Psoas muscle (tissue), 8 donors: ENCODE data around the gene DAP. TPM values are rescaled to one million over a fixed set of nuclear protein-coding genes. Genes with fewer than 3 reads are reported as not detected.

Source experiments
- ATAC-seq, 4 donors: fragments of 200-7000 bp; cut with Tn5 transposase; one replicate each; pipeline ENCODE4 v1.9.1; 2020; ENCODE audit warnings: moderate library complexity in 3 of 4, mild to moderate bottlenecking in 2 of 4
- DNase-seq, 2 donors: peaks; one replicate each; pipeline ENCODE4 v3.0.0-alpha.2; 2020
- H3K27ac ChIP-seq: fragments of 200-600 bp; one replicate; pipeline ENCODE4 v1.8.0; 2022
- H3K27me3 ChIP-seq, 3 donors: fragments of 200-600 bp in 1 of 3; one replicate each; pipeline versions ENCODE4 v1.6.1 to v1.8.0; 2013 to 2022; ENCODE audit warnings: low read length in 2 of 3, mild to moderate bottlenecking in 2 of 3, moderate library complexity in 1 of 3; ENCODE audit not compliant: insufficient read depth in 3 of 3
- H3K36me3 ChIP-seq, 2 donors: fragments of 200-600 bp in 1 of 2; one replicate each; pipeline versions ENCODE4 v1.6.1 to v1.8.0; 2013 to 2022; ENCODE audit warnings: low read depth in 1 of 2, mild to moderate bottlenecking in 1 of 2, moderate library complexity in 1 of 2; ENCODE audit not compliant: insufficient read depth in 1 of 2
- H3K4me1 ChIP-seq: fragments of 200-600 bp; one replicate; pipeline ENCODE4 v1.8.0; 2022
- H3K4me3 ChIP-seq: fragments of 200-600 bp; one replicate; pipeline ENCODE4 v1.8.0; 2022; ENCODE audit warnings: mild to moderate bottlenecking
- H3K9me3 ChIP-seq: fragments of 200-600 bp; one replicate; pipeline ENCODE4 v1.8.0; 2022
- WGBS, 3 donors: extraction: QIAGEN DNeasy Blood & Tissue Kit; methylation state at CpG; one replicate each; pipeline versions ENCODE4 v1.1.6 to v1.1.7; 2013; 5-methylcytosine and 5-hydroxymethylcytosine counted together
- intact Hi-C, 2 donors: fragments of 100-400 bp; cut with DNase I; formaldehyde crosslinking; loops; one replicate each; pipeline versions ENCODE4 v1.11.0 to v1.14.2; 2022
- polyA plus RNA-seq, 3 donors: library from polyadenylated mRNA; stranded (reverse); fragments of 200-250 nt; gene quantifications; one replicate each; pipeline ENCODE4 v1.2.3, GENCODE V29; 2013
- total RNA-seq, 4 donors: library from RNA; stranded (reverse); fragmentation: NEBNext Ultra II Directional in 2 of 4; extraction: Animal tissue kit (Norgen Biotek cat#: 25700) in 2 of 4; gene quantifications; one replicate each; pipeline versions ENCODE4 v1.2.1 to v1.2.4, GENCODE V29; 2021 to 2023
- TF ChIP-seq, protein P1 (sequence below): fragments of 200-600 bp; IDR thresholded peaks from one replicate; pipeline ENCODE4 v1.8.0; 2022; ENCODE audit warnings: antibody characterized with exemption
- donor health status: healthy with polysubstance abuse.
- donor health status: DM: no; HTN: no; CAD: no; lungs with moderate emphysema.
- donor health status: Bipolar disorder and iron deficiency.
- donor health status: healthy.
- donor health status: DM: yes; HTN: yes; CAD: no.
- donor health status: DM: no; HTN: no; CAD: no.
- donor health status: DM: no; HTN: no; CAD: no.
- donor health status: DM: yes; HTN: yes; CAD: no.

DAP gene
- total and polyA plus RNA-seq, 7 donors: 3.6 to 8.1 (median 5.1) TPM

DNA sequence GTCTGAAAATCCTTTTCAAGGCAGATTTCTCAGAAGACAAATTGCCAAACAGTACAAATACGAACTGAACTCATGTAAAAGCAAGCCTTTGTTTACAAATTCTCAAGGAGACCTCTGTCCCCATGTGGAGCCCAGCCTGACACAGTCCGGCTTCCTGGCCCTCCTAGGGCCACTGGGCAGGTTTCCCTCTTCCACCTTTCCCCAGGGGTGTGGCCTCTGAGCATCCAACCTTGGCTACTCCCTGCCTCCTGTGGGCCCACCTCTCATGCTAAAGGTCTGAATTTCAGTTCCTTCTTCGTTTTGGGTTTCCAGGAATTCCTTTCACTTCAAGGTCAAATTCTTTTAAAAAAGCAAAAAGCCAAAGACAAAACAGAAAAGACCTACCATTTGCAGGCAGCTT lies 10.1 kb downstream of the DAP start:
- Histone ChIP-seq H3K27ac (no peak overlapping the region), H3K36me3 (peaks cover 0 to 7% of the 10 kb centered on the region in 2 donors), H3K9me3 (no peaks in the 10 kb centered on the region), H3K4me1 (no peaks in the 10 kb centered on the region), H3K27me3 (peaks cover 0 to 1% (median 0%) of the 10 kb centered on the region in 3 donors), H3K4me3 (no peak overlapping the region)
- DNase-seq (no peak), ATAC-seq (no peak)
- 74 to 85% (median 80%) methylated on average over 3 of the region's 3 CpGs for WGBS, 3 donors
- TF ChIP-seq, protein P1, sequence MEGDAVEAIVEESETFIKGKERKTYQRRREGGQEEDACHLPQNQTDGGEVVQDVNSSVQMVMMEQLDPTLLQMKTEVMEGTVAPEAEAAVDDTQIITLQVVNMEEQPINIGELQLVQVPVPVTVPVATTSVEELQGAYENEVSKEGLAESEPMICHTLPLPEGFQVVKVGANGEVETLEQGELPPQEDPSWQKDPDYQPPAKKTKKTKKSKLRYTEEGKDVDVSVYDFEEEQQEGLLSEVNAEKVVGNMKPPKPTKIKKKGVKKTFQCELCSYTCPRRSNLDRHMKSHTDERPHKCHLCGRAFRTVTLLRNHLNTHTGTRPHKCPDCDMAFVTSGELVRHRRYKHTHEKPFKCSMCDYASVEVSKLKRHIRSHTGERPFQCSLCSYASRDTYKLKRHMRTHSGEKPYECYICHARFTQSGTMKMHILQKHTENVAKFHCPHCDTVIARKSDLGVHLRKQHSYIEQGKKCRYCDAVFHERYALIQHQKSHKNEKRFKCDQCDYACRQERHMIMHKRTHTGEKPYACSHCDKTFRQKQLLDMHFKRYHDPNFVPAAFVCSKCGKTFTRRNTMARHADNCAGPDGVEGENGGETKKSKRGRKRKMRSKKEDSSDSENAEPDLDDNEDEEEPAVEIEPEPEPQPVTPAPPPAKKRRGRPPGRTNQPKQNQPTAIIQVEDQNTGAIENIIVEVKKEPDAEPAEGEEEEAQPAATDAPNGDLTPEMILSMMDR: no peak
- intact Hi-C loops: no loop called here

DNA sequence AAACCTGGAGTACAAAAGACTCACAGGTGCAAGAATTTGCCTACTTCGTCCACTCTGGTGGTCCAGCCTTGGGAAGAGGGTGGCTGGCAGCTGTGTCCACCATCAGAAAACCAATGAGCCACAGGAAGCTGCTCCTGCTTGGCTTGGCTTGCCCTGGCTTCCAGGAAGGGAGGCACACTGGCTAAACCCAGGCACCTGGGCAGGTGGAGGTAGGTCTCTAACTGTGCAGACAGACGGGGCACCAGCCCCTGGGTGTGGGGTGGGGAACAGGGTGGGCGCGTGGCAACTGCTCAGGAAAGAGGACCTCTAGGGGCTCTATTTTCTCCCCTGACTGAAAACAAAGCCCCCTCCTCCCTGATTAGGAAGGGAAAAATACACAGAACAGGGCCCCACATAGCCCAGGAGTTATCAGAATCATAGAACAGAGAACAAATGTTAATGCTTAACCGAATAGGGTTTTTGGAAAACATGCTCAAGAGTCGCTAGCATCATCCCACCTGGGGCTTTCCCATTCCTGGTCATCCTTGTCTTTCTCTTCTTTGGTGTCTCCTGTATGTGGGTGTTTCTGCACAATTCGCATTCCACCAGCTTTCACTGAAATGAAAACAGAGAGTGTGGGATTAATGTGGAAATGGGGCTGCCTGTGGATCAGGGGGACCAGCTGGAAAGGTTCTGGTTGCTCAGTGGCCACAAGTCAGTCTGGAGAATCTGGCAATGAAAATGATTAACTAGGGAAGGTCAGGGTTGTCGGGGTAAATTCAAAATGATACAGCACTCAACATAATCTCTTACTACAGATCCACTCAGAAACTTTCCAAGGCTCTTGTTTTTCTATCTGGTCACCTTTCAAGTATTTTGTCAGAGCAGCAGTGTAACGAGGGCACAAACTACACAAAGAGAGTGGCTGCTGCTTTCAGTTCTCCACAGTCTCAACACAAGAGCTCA lies 13.1 kb downstream of the DAP start:
- no peaks in the 10 kb centered on the region for H3K9me3 ChIP-seq
- H3K36me3 ChIP-seq: peaks cover 0 to 7% of the 10 kb centered on the region in 2 donors
- DNase-seq (no peak), ATAC-seq (no peak)
- H3K4me1 ChIP-seq: no peaks in the 10 kb centered on the region
- no peak overlapping the region for H3K4me3 ChIP-seq
- no peak overlapping the region for H3K27ac ChIP-seq
- H3K27me3 ChIP-seq: peaks cover 0 to 1% (median 0%) of the 10 kb centered on the region in 3 donors
- TF ChIP-seq, protein P1: no peak
- intact Hi-C loops: no loop called here
- 94 to 95% (median 95%) methylated on average over 9 of the region's 9 CpGs for WGBS, 3 donors

DNA sequence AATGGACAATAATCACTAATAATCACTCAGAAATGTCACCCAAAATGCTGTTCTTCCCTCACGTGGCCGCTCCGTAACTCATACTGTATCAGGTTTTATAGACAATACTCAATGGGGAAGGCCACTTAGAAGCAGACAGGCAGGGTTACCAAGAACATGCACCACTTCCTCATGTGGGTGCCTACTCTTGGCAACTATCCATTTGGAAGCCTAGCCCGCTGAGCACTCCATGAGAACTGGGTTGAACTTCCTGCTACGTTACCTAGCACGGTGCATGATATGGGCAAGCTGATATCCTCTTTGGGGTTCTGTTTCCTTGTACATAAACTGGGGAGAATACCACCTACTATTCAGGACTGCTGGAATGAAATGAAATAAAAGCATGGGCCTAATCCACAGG lies 14.3 kb downstream of the DAP start:
- no peaks in the 10 kb centered on the region for H3K4me1 ChIP-seq
- peaks cover 0 to 7% of the 10 kb centered on the region in 2 donors for H3K36me3 ChIP-seq
- intact Hi-C loops: no loop called here
- WGBS, 3 donors: 84 to 91% (median 86%) methylated on average over 6 of the region's 6 CpGs
- no peak overlapping the region for H3K4me3 ChIP-seq
- H3K9me3 ChIP-seq: no peaks in the 10 kb centered on the region
- no peaks in the 10 kb centered on the region for H3K27me3 ChIP-seq
- TF ChIP-seq, protein P1: no peak
- ATAC-seq: no peak
- no peak overlapping the region for H3K27ac ChIP-seq
- no peak for DNase-seq

DNA sequence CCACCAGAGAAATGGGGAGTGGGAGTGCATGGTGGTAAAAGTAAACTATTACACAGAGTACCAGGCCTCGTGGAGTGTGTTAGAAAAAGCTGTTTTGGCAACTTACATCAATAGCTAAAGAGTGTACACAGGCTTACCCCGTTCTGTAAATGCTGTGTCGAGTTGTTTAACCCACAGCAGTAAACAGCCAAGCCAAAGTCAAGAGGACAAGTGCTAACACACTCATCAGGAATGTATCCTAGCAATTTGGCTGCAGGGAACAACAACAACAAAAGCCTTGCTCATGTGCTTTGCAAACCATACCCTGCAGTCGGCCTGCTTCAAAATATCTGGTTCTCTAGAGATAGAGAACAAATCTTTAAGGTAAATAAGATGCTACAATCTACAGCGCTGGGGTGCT lies 15.9 kb downstream of the DAP start:
- DNase-seq (no peak), ATAC-seq (no peak)
- Histone ChIP-seq H3K27me3 (no peaks in the 10 kb centered on the region), H3K4me3 (no peak overlapping the region), H3K4me1 (no peaks in the 10 kb centered on the region), H3K36me3 (peaks cover 0 to 7% of the 10 kb centered on the region in 2 donors), H3K9me3 (no peaks in the 10 kb centered on the region), H3K27ac (no peak overlapping the region)
- TF ChIP-seq, protein P1: no peak
- WGBS, 3 donors: 80 to 90% (median 83%) methylated on average over 5 of the region's 5 CpGs
- intact Hi-C loops: no loop called here
